HEK293T (cell line): ENCODE measurements around the gene IL6R.

Source experiments
- CTCF ChIA-PET: fragments of 350-600 bp; formaldehyde crosslinking; extraction: SDS; loops from one replicate; lab custom pipeline; 2021; ENCODE audit warnings: antibody characterized with exemption, inconsistent platforms; lab: Yijun Ruan, JAX
- POLR2A ChIA-PET: fragments of 350-600 bp; formaldehyde crosslinking; extraction: SDS; loops from one replicate; lab custom pipeline; 2020; ENCODE audit warnings: antibody characterized with exemption, inconsistent platforms; lab: Yijun Ruan, JAX
- DNase-seq: peaks from one replicate; pipeline ENCODE4 v3.0.0; 2012; ENCODE audit warnings: mixed read lengths; ENCODE audit errors: extremely low spot score
- ARNT ChIP-seq: fragments of 450-650 bp; IDR thresholded peaks from 2 replicates; pipeline ENCODE4 v1.6.1; 2017; ENCODE audit warnings: mild to moderate bottlenecking
- BHLHE40 ChIP-seq: fragments of 450-650 bp; IDR thresholded peaks from 2 replicates; pipeline ENCODE4 v1.6.1; 2016; ENCODE audit warnings: mild to moderate bottlenecking, moderate library complexity, borderline replicate concordance
- CTBP1 ChIP-seq: fragments of 450-650 bp; IDR thresholded peaks from 2 replicates; pipeline ENCODE4 v1.6.1; 2016; ENCODE audit warnings: borderline replicate concordance
- ELF4 ChIP-seq: fragments of 450-650 bp; IDR thresholded peaks from 2 replicates; pipeline ENCODE4 v1.6.1; 2017; ENCODE audit warnings: antibody characterized with exemption
- FOXA1 ChIP-seq: fragments of 450-650 bp; IDR thresholded peaks from 2 replicates; pipeline ENCODE4 v1.6.1; 2016; ENCODE audit warnings: mild to moderate bottlenecking
- FOXK2 ChIP-seq: fragments of 450-650 bp; IDR thresholded peaks from 2 replicates; pipeline ENCODE4 v1.6.1; 2016; ENCODE audit warnings: mild to moderate bottlenecking
- FOXM1 ChIP-seq: fragments of 450-650 bp; IDR thresholded peaks from 2 replicates; pipeline ENCODE4 v1.6.1; 2017; ENCODE audit warnings: mild to moderate bottlenecking, borderline replicate concordance
- HDGF ChIP-seq: fragments of 450-650 bp; IDR thresholded peaks from 2 replicates; pipeline ENCODE4 v1.6.1; 2017; ENCODE audit warnings: antibody characterized with exemption, borderline replicate concordance
- L3MBTL2 ChIP-seq: fragments of 450-650 bp; conservative IDR thresholded peaks from 2 replicates; pipeline ENCODE4 v1.6.1; 2016; ENCODE audit warnings: mild to moderate bottlenecking
- LEF1 ChIP-seq: fragments of 450-650 bp; IDR thresholded peaks from 2 replicates; pipeline ENCODE4 v1.6.1; 2017; ENCODE audit warnings: mild to moderate bottlenecking, borderline replicate concordance
- NFRKB ChIP-seq: fragments of 450-650 bp; IDR thresholded peaks from 2 replicates; pipeline ENCODE4 v1.6.1; 2016; ENCODE audit warnings: mild to moderate bottlenecking, moderate library complexity
- SP1 ChIP-seq: fragments of 450-650 bp; IDR thresholded peaks from 2 replicates; pipeline ENCODE4 v1.6.1; 2017
- SUZ12 ChIP-seq: fragments of 450-650 bp; IDR thresholded peaks from 2 replicates; pipeline ENCODE4 v1.6.1; 2016; ENCODE audit warnings: mild to moderate bottlenecking
- TARDBP ChIP-seq: fragments of 450-650 bp; IDR thresholded peaks from 2 replicates; pipeline ENCODE4 v1.6.1; 2016
- ZNF384 ChIP-seq: fragments of 450-650 bp; IDR thresholded peaks from 2 replicates; pipeline ENCODE4 v1.6.1; 2016
- TF ChIP-seq, protein P1 (sequence below): fragments of 450-650 bp; IDR thresholded peaks from 2 replicates; pipeline ENCODE4 v1.6.1; 2016

IL6R gene

DNA sequence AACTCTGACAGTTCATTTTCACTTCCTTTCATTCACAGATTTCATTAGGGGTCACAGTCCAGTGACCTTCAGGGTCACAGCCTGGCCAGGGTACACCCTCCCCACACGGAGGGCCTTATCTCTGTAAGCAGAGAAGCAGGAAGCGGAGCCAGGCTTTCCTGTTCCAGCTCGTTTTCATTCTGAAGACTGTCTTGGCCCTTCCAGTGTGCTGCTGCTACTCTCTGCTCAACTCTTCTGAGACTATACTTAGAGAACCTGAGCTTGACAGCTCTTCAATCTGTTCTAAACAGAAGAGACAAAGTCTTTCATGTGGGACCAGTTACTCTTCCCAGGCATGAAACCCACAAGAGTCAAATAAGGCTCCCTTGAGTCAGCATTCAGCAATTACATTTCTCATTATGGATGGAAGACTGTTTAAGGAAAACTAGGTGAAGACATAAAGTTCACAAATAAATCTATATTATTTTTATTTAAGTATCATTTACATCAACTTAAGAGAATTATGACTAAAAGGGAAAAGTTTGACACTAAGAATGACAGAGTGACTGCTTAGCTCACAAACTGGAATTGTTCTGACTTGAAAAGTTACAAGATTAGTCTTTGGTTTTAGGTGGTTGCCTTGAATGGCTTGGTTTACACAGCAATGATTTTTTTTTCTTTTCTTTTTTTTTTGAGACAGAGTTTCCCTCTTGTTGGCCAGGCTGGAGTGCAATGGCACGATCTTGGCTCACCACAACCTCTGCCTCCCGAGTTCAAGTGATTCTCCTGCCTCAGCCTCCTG, 92.1 kb downstream of the IL6R start:
- CTCF ChIA-PET: no interaction called here
- POLR2A ChIA-PET: no interaction called here
- TF ChIP-seq, protein P1, sequence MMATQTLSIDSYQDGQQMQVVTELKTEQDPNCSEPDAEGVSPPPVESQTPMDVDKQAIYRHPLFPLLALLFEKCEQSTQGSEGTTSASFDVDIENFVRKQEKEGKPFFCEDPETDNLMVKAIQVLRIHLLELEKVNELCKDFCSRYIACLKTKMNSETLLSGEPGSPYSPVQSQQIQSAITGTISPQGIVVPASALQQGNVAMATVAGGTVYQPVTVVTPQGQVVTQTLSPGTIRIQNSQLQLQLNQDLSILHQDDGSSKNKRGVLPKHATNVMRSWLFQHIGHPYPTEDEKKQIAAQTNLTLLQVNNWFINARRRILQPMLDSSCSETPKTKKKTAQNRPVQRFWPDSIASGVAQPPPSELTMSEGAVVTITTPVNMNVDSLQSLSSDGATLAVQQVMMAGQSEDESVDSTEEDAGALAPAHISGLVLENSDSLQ: no peak
- no peak for TF ChIP-seq TARDBP
- no peak for TF ChIP-seq FOXK2
- no peak for TF ChIP-seq ARNT
- no peak for TF ChIP-seq BHLHE40
- no peak for TF ChIP-seq FOXM1
- no peak for TF ChIP-seq L3MBTL2
- TF ChIP-seq LEF1: no peak
- TF ChIP-seq HDGF: no peak
- no peak for TF ChIP-seq SUZ12
- TF ChIP-seq NFRKB: no peak
- TF ChIP-seq SP1: no peak
- no peak for TF ChIP-seq CTBP1
- DNase-seq: no peak

DNA sequence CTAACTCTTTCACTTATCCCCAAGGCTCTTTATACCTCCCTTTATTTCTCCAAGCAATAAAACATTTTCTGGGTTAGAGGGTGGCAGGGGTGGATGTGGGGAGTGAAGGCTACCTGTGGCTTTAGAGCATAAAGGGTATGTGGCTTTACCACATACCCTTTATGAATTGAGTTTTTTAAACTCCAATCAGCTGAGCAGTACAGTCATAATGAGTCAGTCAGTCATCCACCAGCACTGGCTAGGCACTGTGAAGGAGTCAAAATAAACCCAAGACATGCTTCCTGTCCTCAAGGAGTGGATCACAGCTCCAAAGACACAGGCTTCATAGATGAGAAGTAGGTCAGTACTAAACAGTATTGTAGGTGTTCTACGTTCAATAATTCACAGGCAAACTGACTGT, 94.3 kb downstream of the IL6R start:
- TF ChIP-seq CTBP1 (no peak), SP1 (no peak), TARDBP (no peak)
- ChIA-PET POLR2A (no interaction called here), CTCF (no interaction called here)

DNA sequence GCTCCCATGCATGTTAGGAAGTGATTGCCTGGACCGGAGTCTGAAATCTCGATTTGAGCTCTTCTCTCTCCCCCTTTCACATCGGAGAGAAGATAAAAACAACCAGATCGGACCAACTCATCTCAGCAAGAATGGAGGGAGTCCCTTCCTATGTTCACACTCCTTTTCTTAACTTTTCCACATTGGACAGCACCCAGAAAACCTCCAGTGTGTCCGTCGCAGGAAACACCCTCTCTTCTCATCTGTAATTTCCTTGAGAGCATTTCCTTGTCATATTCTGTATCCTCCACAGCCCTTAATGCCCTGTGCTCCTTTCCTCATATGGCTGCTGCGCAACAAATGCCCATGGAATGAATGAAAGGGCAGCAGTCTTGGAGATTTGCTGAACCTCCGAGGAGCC, 95.4 kb downstream of the IL6R start:
- POLR2A ChIA-PET: no interaction called here
- CTCF ChIA-PET: no interaction called here
- no peak for DNase-seq
- TF ChIP-seq ARNT (no peak), L3MBTL2 (no peak), ELF4 (no peak)

More for the DNA sequence above, 94.3 kb downstream of the IL6R start:
- no peak for DNase-seq

GRCh38 chr1:154501423-154502065, 96.4 kb downstream of the IL6R start:
- ChIA-PET CTCF (no interaction called here), POLR2A (no interaction called here)
- no peak for TF ChIP-seq FOXA1
- no peak for TF ChIP-seq SUZ12
- TF ChIP-seq NFRKB: no peak
- no peak for TF ChIP-seq HDGF
- no peak for TF ChIP-seq ARNT
- no peak for TF ChIP-seq FOXK2
- TF ChIP-seq ZNF384: no peak
- TF ChIP-seq, protein P1: no peak
- TF ChIP-seq CTBP1: no peak
- no peak for TF ChIP-seq L3MBTL2
- TF ChIP-seq ELF4: no peak
- no peak for TF ChIP-seq SP1
- DNase-seq: no peak

GRCh38 chr1:154502066-154502743, 97.1 kb downstream of the IL6R start, which contains the start of the genes SHE and TDRD10:
TSS of gene SHE (minus strand) at chr1:154502412. CDS start at chr1:154502026, 386 bp downstream.
TSS of gene TDRD10 (plus strand) at chr1:154502219. CDS start at chr1:154506904, 4,685 bp downstream.
- ChIA-PET CTCF (no interaction called here), POLR2A (no interaction called here)
- TF ChIP-seq L3MBTL2 (no peak), SUZ12 (no peak), LEF1 (no peak)
- DNase-seq: no peak

DNA sequence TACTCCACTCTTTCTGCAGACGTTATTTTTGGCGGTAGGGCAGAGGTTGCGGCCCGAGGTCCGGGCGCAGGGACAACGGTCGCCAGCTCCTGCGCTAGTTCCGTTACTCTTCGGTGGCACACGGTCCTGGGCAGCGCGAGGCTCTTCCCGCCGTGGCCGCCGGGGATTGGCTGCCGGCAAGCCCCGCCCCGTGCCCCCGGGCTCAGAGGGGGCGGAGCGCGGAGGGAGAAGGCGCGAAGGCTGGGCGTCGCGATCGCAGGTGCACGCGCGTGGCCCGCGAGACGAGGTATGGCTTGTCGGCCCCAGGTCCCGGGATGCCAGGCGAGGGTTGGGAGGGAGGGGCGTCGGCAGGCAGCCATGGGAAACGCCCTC, 97.6 kb downstream of the IL6R start:
- no peak for TF ChIP-seq L3MBTL2
- TF ChIP-seq CTBP1: no peak
- TF ChIP-seq LEF1: no peak
- no peak for TF ChIP-seq SUZ12
- no peak for TF ChIP-seq SP1
- TF ChIP-seq HDGF: no peak
- TF ChIP-seq, protein P1: no peak
- no peak for TF ChIP-seq ARNT
- no peak for TF ChIP-seq ELF4
- no peak for TF ChIP-seq FOXA1
- TF ChIP-seq NFRKB: no peak
- CTCF ChIA-PET: no interaction called here
- POLR2A ChIA-PET: no interaction called here
- no peak for DNase-seq
